ENCODE measurements around the gene NUCKS1.

GRCh38 chr1:205709059-205709398 lies 41.0 kb downstream of the NUCKS1 start:
- TF ChIP-seq, protein P1, sequence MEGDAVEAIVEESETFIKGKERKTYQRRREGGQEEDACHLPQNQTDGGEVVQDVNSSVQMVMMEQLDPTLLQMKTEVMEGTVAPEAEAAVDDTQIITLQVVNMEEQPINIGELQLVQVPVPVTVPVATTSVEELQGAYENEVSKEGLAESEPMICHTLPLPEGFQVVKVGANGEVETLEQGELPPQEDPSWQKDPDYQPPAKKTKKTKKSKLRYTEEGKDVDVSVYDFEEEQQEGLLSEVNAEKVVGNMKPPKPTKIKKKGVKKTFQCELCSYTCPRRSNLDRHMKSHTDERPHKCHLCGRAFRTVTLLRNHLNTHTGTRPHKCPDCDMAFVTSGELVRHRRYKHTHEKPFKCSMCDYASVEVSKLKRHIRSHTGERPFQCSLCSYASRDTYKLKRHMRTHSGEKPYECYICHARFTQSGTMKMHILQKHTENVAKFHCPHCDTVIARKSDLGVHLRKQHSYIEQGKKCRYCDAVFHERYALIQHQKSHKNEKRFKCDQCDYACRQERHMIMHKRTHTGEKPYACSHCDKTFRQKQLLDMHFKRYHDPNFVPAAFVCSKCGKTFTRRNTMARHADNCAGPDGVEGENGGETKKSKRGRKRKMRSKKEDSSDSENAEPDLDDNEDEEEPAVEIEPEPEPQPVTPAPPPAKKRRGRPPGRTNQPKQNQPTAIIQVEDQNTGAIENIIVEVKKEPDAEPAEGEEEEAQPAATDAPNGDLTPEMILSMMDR (conservative IDR thresholded peaks at IDR 0.05; ENCODE audit: low read length), result no peak
- TF ChIP-seq EZH2phosphoT487 (IDR thresholded peaks at IDR 0.05; ENCODE audit: borderline replicate concordance), result no peak
